Small intestine (tissue), 7 donors: ENCODE data around the gene CMSS1. TPM values are rescaled to one million over a fixed set of nuclear protein-coding genes. Genes with fewer than 3 reads are reported as not detected.

Experiments used
- DNase-seq, 2 donors: peaks; one replicate each; pipeline versions ENCODE4 v3.0.0 to v3.0.0-alpha.2; 2013
- FAIRE-seq: peaks from 2 replicates; lab custom pipeline; 2012; peaks lifted over from hg19 to GRCh38; lab: Jason Lieb, UNC
- H3K27ac ChIP-seq, 3 donors: one replicate each; pipeline ENCODE4 v1.5.1; 2013; ENCODE audit warnings: low read length in 2 of 3, mild to moderate bottlenecking in 2 of 3, control low read depth in 1 of 3, inconsistent platforms in 1 of 3, low read depth in 1 of 3, moderate library complexity in 1 of 3
- H3K27me3 ChIP-seq, 3 donors: one replicate each; pipeline ENCODE4 v1.6.1; 2013; ENCODE audit warnings: low read length in 3 of 3, inconsistent platforms in 1 of 3; ENCODE audit not compliant: control insufficient read depth in 3 of 3, insufficient read depth in 3 of 3
- H3K36me3 ChIP-seq, 3 donors: one replicate each; pipeline ENCODE4 v1.6.1; 2013; ENCODE audit warnings: low read length in 3 of 3, inconsistent platforms in 1 of 3, low read depth in 1 of 3, mild to moderate bottlenecking in 1 of 3, moderate library complexity in 1 of 3; ENCODE audit not compliant: control insufficient read depth in 3 of 3, insufficient read depth in 2 of 3
- H3K4me1 ChIP-seq, 3 donors: one replicate each; pipeline ENCODE4 v1.6.1; 2013; ENCODE audit warnings: low read length in 2 of 3, inconsistent platforms in 1 of 3, low read depth in 1 of 3, mild to moderate bottlenecking in 1 of 3, moderate library complexity in 1 of 3; ENCODE audit not compliant: control insufficient read depth in 3 of 3, insufficient read depth in 2 of 3
- H3K4me3 ChIP-seq, 3 donors: one replicate each; pipeline ENCODE4 v1.5.1; 2013; ENCODE audit warnings: low read length in 3 of 3, control low read depth in 1 of 3, inconsistent platforms in 1 of 3, low read depth in 1 of 3, mild to moderate bottlenecking in 1 of 3, moderate library complexity in 1 of 3
- H3K9me3 ChIP-seq, 2 donors: one replicate each; pipeline ENCODE4 v1.6.1; 2013; ENCODE audit warnings: low read depth in 1 of 2, low read length in 1 of 2; ENCODE audit not compliant: control insufficient read depth in 2 of 2, insufficient read depth in 1 of 2
- WGBS, 3 donors: extraction: QIAGEN DNeasy Blood & Tissue Kit; methylation state at CpG; one replicate each; pipeline ENCODE4 v1.1.7; 2013; 5-methylcytosine and 5-hydroxymethylcytosine counted together
- polyA plus RNA-seq, 4 donors: library from polyadenylated mRNA; stranded (reverse) in 3 of 4; unstranded in 1 of 4; fragments of 200-250 nt in 3 of 4; fragments of 120-200 nt in 1 of 4; gene quantifications; one replicate each; pipeline versions ENCODE4 v1.2.1 to v1.2.3, GENCODE V29; 2013
- donor health status: healthy with polysubstance abuse.
- donor health status: control.
- donor health status: control.
- donor health status: Bipolar disorder and iron deficiency.
- donor health status: healthy.

The CMSS1 gene
- polyA plus RNA-seq, 4 donors, result 1.6 to 24.0 (median 10.4) TPM

- Histone ChIP-seq H3K36me3 (no peaks in the 10 kb centered on the region), H3K27me3 (no peaks in the 10 kb centered on the region), H3K27ac (no peak overlapping the region), H3K9me3 (no peaks in the 10 kb centered on the region), H3K4me3 (no peak overlapping the region), H3K4me1 (peaks cover 0 to under 1% (median 0%) of the 10 kb centered on the region in 3 donors)
- no peak for DNase-seq
- 30 to 56% (median 41%) methylated on average over 4 of the region's 4 CpGs for WGBS, 3 donors
- FAIRE-seq, result no peak
Observed at GRCh38 chr3:99954914-99955644, 137.4 kb downstream of the CMSS1 start.

DNA sequence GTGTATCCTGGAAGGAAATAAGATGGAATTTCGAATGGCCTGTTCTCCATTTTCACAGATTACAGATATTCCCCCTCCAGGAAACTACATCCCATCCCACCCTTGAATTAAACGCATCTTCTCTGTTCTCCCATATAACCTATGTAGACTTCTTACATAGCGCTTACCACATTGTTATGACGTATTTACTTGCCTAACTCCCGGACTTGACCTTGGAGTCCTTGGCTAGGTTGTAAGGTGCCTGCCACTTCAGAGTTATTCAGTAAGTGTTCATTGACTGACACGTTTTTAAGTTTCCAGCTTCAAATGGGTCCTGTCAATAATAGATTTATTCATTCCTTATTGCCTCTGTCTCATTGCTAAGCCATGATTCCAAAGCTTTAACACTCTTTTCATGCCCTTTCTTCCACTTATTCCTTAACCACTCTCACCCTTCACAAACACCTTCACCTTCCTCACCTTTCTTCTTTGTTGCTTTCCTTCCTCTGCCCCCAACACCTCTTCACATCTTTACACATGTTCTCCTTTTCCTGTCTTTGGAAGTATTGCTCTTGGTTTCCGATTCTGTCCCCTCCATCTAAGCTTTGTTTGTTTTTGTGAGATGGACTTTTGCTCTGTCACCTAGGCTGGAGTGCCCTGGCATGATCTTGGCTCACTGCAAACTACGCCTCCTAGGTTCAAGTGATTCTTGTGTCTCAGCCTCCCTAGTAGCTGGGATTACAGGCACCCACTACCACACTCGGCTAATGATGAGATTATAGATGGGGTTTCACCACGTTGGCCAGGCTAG, 138.3 kb downstream of the CMSS1 start:
- H3K9me3 ChIP-seq, result peaks cover 0 to 2% of the 10 kb centered on the region in 2 donors
- H3K4me3 ChIP-seq, result no peak overlapping the region
- FAIRE-seq, result no peak
- no peak for DNase-seq
- peaks cover 0 to 3% (median 0%) of the 10 kb centered on the region in 3 donors for H3K4me1 ChIP-seq
- no peaks in the 10 kb centered on the region for H3K27me3 ChIP-seq
- 87 to 90% (median 90%) methylated on average over 10 of the region's 10 CpGs for WGBS, 3 donors
- H3K27ac ChIP-seq, result no peak overlapping the region
- no peaks in the 10 kb centered on the region for H3K36me3 ChIP-seq

- no peak for FAIRE-seq
- Histone ChIP-seq H3K27ac (no peak overlapping the region), H3K4me3 (no peak overlapping the region), H3K4me1 (peaks cover 0 to 7% (median 0%) of the 10 kb centered on the region in 3 donors), H3K27me3 (no peaks in the 10 kb centered on the region), H3K9me3 (peaks cover 0 to 14% of the 10 kb centered on the region in 2 donors), H3K36me3 (no peaks in the 10 kb centered on the region)
- 75 to 86% (median 83%) methylated on average over 4 of the region's 4 CpGs for WGBS, 3 donors
- DNase-seq, result no peak
Observed at GRCh38 chr3:99957151-99957796, 139.6 kb downstream of the CMSS1 start.

DNA sequence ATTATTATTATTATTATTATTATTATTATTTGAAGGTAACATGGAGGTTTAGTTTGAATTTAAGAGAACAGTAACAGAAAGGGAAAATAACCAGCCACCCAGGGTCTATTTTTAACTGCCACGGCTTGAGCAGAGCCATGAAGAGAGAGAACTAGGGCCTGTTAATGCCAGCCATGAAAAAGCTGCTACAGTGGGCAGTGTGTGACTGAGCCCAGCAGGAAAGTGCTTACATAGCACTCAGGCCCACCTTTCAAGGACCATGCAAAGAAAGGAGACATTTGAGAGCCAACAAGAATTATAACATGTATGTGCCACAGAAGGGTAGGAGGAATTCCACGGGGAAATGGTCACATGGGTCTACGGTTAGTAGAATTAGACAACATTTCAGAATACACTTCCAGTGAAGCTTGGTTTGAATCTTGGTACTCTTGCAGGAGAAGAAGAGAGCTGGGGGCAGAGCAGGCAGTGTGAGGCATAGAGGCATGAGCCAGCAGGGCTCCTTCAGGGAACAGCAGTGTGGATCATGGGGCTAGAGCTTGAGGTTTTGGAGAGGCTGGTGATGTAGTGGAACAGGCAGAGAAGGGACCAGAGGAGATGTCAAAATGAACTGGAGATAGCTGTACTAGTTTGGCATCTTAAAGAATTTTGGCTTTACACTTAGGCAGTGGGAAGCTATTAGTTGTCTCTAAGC, 140.7 kb downstream of the CMSS1 start:
- peaks cover 0 to 7% (median 0%) of the 10 kb centered on the region in 3 donors for H3K4me1 ChIP-seq
- H3K27me3 ChIP-seq, result no peaks in the 10 kb centered on the region
- WGBS, 3 donors, result 81 to 99% (median 88%) methylated on average over 3 of the region's 3 CpGs
- H3K36me3 ChIP-seq, result no peaks in the 10 kb centered on the region
- no peak for DNase-seq
- FAIRE-seq, result no peak
- no peak overlapping the region for H3K4me3 ChIP-seq
- H3K9me3 ChIP-seq, result peaks cover 0 to 14% of the 10 kb centered on the region in 2 donors
- no peak overlapping the region for H3K27ac ChIP-seq

DNA sequence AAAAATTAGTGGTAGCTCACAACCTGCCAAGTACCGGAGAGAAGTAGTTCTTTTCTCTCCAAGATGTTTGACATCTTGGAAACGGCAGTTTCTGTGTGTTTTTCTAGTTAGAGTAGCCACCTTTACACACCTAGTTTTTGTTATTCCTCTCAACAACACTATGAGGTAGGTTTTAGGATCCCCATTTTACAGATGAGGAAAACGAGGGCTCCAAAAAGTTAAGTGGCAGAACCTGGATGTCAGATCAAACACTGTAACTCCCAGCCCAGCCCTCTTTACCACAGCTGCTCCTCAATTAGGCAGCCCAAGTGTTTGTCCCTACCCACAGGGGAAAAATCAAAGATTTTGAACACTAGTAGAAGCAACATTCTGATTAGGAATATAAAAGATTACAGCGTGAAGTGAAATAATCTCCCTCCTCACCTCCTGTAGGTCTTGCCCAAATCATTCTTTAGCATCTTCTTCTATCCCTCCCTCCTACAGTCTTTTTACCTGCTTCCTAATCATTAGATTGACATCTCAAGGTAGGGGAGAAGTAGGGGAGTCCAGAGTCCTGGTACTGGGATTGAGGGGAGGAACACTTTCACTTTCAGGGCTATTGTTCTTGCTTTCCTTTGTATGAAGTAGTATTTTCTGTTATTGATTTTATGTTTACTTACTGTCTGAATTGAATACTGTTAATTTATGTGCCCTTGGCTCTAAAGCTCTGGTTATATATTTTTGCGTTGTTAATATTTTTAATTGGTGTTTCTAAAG, 142.6 kb downstream of the CMSS1 start:
- Histone ChIP-seq H3K4me1 (peaks cover 0 to 7% (median 7%) of the 10 kb centered on the region in 3 donors), H3K27me3 (no peaks in the 10 kb centered on the region), H3K36me3 (no peaks in the 10 kb centered on the region), H3K27ac (peak overlapping the region in 2 of 3 donors; percentile 6 to 10), H3K4me3 (no peak overlapping the region), H3K9me3 (peaks cover 0 to 14% of the 10 kb centered on the region in 2 donors)
- FAIRE-seq (no peak), DNase-seq (peak in 1 of 2 donors; percentile 77)
- WGBS, 3 donors, result 43 to 60% (median 49%) methylated on average over 5 of the region's 5 CpGs

GRCh38 chr3:99960941-99961340, 143.3 kb downstream of the CMSS1 start:
- Histone ChIP-seq H3K27ac (peak overlapping the region in 1 of 3 donors; percentile 17), H3K9me3 (peaks cover 0 to 14% of the 10 kb centered on the region in 2 donors), H3K27me3 (no peaks in the 10 kb centered on the region), H3K4me3 (no peak overlapping the region), H3K36me3 (no peaks in the 10 kb centered on the region), H3K4me1 (peaks cover 0 to 13% (median 12%) of the 10 kb centered on the region in 3 donors)
- FAIRE-seq (no peak), DNase-seq (peak; percentile 34 to 50)
- 16 to 45% (median 24%) methylated on average over 7 of the region's 7 CpGs for WGBS, 3 donors

DNA sequence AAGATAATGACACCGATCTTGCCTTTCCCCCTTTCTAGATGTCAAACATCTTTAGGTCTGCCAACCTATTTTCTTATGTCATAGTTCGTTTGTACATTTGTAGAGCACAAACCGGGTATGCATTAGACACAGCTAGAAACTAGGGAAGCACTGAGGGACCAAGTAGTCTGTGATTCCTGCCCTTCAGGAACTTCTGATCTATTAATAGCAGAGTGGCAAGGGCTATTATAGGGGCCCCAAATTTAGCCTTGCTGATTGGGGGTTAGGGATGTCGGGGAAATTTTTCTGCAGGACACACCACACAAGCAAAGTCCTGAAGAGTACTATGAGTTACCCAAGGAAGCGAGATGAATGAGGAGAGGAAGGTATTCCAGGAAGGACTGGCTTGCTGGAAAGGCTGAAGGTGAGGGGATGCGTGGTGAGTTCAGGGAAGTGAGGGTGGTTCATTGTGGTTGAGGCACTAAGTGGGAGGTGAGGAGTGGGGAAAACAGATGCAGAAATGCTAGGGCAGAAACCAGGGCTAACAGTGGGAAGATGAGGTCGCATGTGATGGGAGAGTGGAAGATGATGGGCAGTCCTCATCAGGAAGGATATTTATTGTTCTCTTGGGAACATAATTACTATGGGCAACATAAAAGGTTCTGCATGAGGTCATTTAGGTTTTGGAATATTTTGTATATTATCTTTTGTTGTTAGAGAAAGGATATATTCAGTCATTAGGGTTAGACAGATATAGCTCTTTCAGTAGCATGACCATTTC, 144.3 kb downstream of the CMSS1 start:
- Histone ChIP-seq H3K27me3 (no peaks in the 10 kb centered on the region), H3K9me3 (peaks cover 0 to 14% of the 10 kb centered on the region in 2 donors), H3K4me3 (no peak overlapping the region), H3K27ac (no peak overlapping the region), H3K36me3 (no peaks in the 10 kb centered on the region), H3K4me1 (peaks cover 0 to 20% (median 14%) of the 10 kb centered on the region in 3 donors)
- FAIRE-seq (no peak), DNase-seq (no peak)
- 92 to 96% (median 95%) methylated on average over 7 of the region's 7 CpGs for WGBS, 3 donors
